Right atrium auricular region (tissue), 2 donors: Measurements from ENCODE around the gene TSNAX. TPM values are rescaled to one million over a fixed set of nuclear protein-coding genes. Genes with fewer than 3 reads are reported as not detected.

ENCODE experiments used
- DNase-seq: peaks from one replicate; pipeline ENCODE4 v3.0.0-alpha.2; 2019; ENCODE audit warnings: low spot score
- H3K27ac ChIP-seq, 2 donors: fragments of 200-600 bp; sonication (generic); 1 replicate in 1 of 2; 2 replicates in 1 of 2; pipeline ENCODE4 v1.5.1; 2016 to 2019
- H3K27me3 ChIP-seq, 2 donors: fragments of 200-600 bp; sonication (generic); one replicate each; pipeline versions ENCODE4 v1.5.1 to v1.6.0; 2017 to 2019
- H3K36me3 ChIP-seq: fragments of 200-600 bp; sonication (generic); one replicate; pipeline ENCODE4 v1.5.1; 2016
- H3K4me1 ChIP-seq, 2 donors: fragments of 200-600 bp; sonication (generic); one replicate each; pipeline versions ENCODE4 v1.5.1 to v1.6.0; 2017 to 2019
- H3K4me3 ChIP-seq, 2 donors: fragments of 200-600 bp; sonication (generic); 1 replicate in 1 of 2; 2 replicates in 1 of 2; pipeline ENCODE4 v1.5.1; 2017 to 2019; ENCODE audit warnings: mild to moderate bottlenecking in 1 of 2, moderate library complexity in 1 of 2
- H3K9me3 ChIP-seq, 2 donors: fragments of 200-600 bp; sonication (generic); one replicate each; pipeline ENCODE4 v1.5.1; 2019
- total RNA-seq, 2 donors: library from RNA; depleted of rRNA; stranded (reverse); fragments of >200 nt; gene quantifications; one replicate each; pipeline ENCODE4 v1.1.0, GENCODE V29; 2016
- TF ChIP-seq, protein P1 (sequence below), 2 donors: fragments of 200-600 bp; sonication (generic); IDR thresholded peaks; one replicate each; pipeline ENCODE4 v1.5.1; 2019; ENCODE audit warnings: antibody characterized with exemption in 2 of 2

The TSNAX gene
- total RNA-seq, 2 donors from 2014 or later, result 19.5 to 26.3 TPM

DNA sequence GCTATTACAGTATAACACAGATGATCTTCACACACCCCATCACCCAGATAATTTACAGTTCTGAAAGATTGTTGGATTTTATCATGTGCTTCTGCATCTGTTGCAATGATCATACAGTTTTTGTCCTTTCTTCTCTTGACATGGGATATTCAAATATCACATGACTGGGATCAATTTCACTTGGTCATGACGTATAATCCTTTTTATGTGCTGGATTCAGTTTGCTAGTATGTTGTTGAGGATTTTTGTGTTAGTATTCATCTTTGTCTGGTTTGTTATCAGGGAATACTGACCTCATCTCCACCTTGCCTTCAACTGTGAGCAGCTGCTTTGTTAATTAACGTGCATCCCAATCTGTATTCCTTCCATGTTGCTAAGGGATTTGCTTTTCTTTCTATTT, 53.4 kb downstream of the TSNAX start:
- Histone ChIP-seq H3K27ac (no peak overlapping the region), H3K9me3 (no peaks in the 10 kb centered on the region), H3K27me3 (no peaks in the 10 kb centered on the region), H3K4me3 (no peak overlapping the region), H3K36me3 (no peaks in the 10 kb centered on the region), H3K4me1 (no peaks in the 10 kb centered on the region)
- DNase-seq, result no peak
- TF ChIP-seq, protein P1, sequence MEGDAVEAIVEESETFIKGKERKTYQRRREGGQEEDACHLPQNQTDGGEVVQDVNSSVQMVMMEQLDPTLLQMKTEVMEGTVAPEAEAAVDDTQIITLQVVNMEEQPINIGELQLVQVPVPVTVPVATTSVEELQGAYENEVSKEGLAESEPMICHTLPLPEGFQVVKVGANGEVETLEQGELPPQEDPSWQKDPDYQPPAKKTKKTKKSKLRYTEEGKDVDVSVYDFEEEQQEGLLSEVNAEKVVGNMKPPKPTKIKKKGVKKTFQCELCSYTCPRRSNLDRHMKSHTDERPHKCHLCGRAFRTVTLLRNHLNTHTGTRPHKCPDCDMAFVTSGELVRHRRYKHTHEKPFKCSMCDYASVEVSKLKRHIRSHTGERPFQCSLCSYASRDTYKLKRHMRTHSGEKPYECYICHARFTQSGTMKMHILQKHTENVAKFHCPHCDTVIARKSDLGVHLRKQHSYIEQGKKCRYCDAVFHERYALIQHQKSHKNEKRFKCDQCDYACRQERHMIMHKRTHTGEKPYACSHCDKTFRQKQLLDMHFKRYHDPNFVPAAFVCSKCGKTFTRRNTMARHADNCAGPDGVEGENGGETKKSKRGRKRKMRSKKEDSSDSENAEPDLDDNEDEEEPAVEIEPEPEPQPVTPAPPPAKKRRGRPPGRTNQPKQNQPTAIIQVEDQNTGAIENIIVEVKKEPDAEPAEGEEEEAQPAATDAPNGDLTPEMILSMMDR (IDR thresholded peaks at IDR 0.05), result no peak

DNA sequence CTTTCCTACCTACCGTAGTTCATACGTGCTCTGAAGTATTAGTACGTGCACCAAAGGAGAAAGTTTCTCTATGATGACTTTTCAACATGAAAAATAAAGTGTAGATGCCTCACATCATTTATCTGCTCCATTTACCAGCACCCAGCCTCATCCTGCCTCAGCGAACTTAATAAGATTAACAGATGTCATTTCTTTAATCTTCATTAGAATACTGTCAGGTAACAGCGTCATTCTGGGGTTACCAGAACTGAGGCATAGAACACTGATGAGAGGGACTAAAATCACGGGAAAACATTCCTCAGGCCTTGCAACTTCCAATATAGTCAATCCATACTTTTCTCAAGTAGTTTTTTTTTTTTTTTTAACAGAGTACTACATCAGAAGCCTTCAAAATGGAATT, 54.9 kb downstream of the TSNAX start:
- Histone ChIP-seq H3K27ac (no peak overlapping the region), H3K36me3 (no peaks in the 10 kb centered on the region), H3K4me1 (no peaks in the 10 kb centered on the region), H3K4me3 (no peak overlapping the region), H3K27me3 (no peaks in the 10 kb centered on the region), H3K9me3 (no peaks in the 10 kb centered on the region)
- TF ChIP-seq, protein P1 (IDR thresholded peaks at IDR 0.05), result no peak
- no peak for DNase-seq

DNA sequence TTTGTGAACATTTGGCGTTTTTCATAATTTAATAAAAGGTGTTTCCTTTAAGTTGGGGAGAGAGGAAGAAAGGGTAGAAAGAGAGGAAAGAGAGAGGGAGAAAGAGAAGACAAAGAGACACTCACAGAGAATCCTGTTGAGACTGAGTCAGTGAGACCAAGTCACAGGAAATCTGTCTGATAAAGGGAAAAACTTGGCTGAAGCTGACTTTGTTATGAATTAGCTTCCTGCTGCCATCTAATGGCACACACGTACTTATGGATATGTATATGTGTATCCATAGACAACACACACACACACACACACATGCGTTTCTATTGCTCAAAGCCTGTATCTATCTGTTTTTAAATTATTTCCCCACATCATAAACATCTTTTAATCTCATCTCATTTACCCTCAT, 55.6 kb downstream of the TSNAX start:
- no peaks in the 10 kb centered on the region for H3K36me3 ChIP-seq
- H3K27ac ChIP-seq, result no peak overlapping the region
- no peak for DNase-seq
- H3K4me3 ChIP-seq, result no peak overlapping the region
- TF ChIP-seq, protein P1 (IDR thresholded peaks at IDR 0.05), result no peak
- no peaks in the 10 kb centered on the region for H3K27me3 ChIP-seq
- no peaks in the 10 kb centered on the region for H3K4me1 ChIP-seq
- no peaks in the 10 kb centered on the region for H3K9me3 ChIP-seq

DNA sequence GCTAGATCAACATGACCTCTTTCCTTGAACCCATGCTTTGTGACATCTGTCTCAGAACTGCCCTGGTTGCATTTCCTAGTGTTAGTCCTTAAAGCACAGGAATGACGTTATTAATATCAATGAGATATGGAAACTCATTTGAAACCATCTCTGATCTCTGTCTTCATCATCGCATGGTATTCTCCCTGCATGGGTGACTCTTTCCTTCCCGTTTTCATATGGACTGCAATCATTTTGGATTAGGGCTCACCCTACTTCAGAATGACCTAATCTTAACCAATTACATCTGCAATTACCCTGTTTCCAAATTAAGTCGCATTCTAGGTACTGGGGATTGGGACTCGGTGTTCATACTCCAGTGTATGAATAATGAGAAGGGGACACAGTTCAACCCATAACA, 56.5 kb downstream of the TSNAX start:
- Histone ChIP-seq H3K27me3 (no peaks in the 10 kb centered on the region), H3K4me3 (no peak overlapping the region), H3K36me3 (no peaks in the 10 kb centered on the region), H3K4me1 (no peaks in the 10 kb centered on the region), H3K27ac (no peak overlapping the region), H3K9me3 (no peaks in the 10 kb centered on the region)
- no peak for DNase-seq
- TF ChIP-seq, protein P1 (IDR thresholded peaks at IDR 0.05), result no peak

DNA sequence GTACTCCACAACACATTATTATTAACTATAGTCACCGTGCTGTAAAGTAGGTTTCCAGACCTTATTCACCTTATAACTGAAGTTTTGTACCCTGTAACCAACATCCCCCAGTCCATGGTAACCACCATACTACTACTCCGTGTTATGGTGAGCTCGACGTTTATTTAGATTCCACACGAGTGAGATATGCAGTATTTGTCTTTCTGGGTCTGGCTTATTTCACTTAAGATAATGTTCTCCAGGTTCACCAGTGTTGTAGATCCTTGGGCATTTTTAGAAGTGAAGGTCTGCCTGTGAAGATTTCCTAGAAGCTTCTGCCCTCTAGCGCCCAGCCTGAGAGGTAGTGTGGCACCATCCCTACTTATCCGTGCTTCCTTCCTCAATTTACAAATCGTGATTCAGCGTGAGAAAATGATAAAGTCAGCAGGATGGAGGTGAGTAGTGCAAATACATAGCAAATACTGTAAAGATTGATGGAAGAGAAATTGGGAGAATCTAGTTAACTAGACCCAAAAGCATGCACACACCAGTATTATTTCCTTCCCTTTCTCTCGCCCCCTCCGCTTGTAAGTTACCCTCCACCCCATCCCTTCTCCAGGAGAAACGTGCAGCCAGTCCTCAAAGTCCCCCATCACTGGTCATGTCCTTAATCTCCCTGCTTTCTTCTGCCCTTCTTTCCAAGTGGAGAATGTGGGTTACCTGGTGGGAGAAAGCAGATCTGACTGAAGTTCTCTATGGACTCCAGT, 62.2 kb downstream of the TSNAX start:
- H3K4me3 ChIP-seq, result no peak overlapping the region
- no peaks in the 10 kb centered on the region for H3K4me1 ChIP-seq
- no peaks in the 10 kb centered on the region for H3K36me3 ChIP-seq
- DNase-seq, result no peak
- no peaks in the 10 kb centered on the region for H3K9me3 ChIP-seq
- TF ChIP-seq, protein P1 (IDR thresholded peaks at IDR 0.05), result peak in 1 of 2 donors; percentile 77
- no peaks in the 10 kb centered on the region for H3K27me3 ChIP-seq
- no peak overlapping the region for H3K27ac ChIP-seq

DNA sequence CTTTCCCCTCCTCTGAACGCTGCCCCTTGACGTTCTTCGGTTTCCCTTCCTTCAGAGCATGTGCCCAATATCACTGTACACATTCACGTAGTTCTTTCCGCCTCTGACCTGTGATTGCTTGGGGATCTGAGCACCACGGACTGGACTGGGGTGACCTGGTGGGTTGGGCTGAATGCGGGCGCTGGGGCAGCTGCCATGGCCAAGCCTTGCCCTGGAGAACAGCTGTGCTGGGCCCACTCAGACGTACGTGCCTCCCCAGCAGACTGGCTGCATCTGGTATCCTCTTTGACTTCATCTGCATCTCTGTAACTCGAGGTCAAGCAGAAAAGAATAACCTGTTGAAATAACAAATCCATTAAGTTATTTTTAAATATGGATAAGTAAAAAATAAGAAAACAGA, 63.0 kb downstream of the TSNAX start:
- no peaks in the 10 kb centered on the region for H3K4me1 ChIP-seq
- TF ChIP-seq, protein P1 (IDR thresholded peaks at IDR 0.05), result no peak
- no peak overlapping the region for H3K4me3 ChIP-seq
- no peaks in the 10 kb centered on the region for H3K27me3 ChIP-seq
- no peak for DNase-seq
- H3K36me3 ChIP-seq, result no peaks in the 10 kb centered on the region
- no peak overlapping the region for H3K27ac ChIP-seq
- H3K9me3 ChIP-seq, result no peaks in the 10 kb centered on the region
